ENCODE measurements around the gene ETV4. TPM values are rescaled to one million over a fixed set of nuclear protein-coding genes. Genes with fewer than 3 reads are reported as not detected.

ETV4 gene
- polyA plus RNA-seq, 1 of the 3 experiments (the other 2 are of a cell fraction), result 33.2 TPM

GRCh38 chr17:43533699-43534098 is 12.4 kb downstream of the ETV4 start:
- WGBS (ENCODE audit: low lambda C conversion rate), result 100% methylated on average over 3 of the region's 4 CpGs
- Histone ChIP-seq H3K9me3 (no peaks in the 10 kb centered on the region), H3K4me2 (no peak overlapping the region), H2AFZ (ENCODE audit: low read depth) (no peak overlapping the region), H3K36me3 (replicated peaks in 1 of 2; ENCODE audit: control insufficient read depth in 1 of 2, insufficient read depth in 2 of 2, low read length in 1 of 2) (peaks cover 0 to 24% of the 10 kb centered on the region in 2 experiments), H4K20me1 (ENCODE audit: insufficient read depth) (no peaks in the 10 kb centered on the region), H3K27ac (ENCODE audit: low read depth in 2 of 2, low read length in 1 of 2) (no peak overlapping the region), H3K9me2 (no peaks in the 10 kb centered on the region), H3K4me1 (ENCODE audit: control insufficient read depth in 1 of 2, insufficient read depth in 2 of 2, low read depth in 1 of 2, low read length in 1 of 2) (peaks cover 11 to 37% of the 10 kb centered on the region in 2 experiments; a peak in 3 of 4 replicates), H3K79me2 (ENCODE audit: insufficient read depth) (peaks cover 4% of the 10 kb centered on the region; the same call in 1 of the 2 replicates), H3K9ac (no peak overlapping the region), H3K27me3 (ENCODE audit: insufficient read depth) (no peaks in the 10 kb centered on the region), H3K4me3 (ENCODE audit: low read depth in 2 of 2, low read length in 1 of 2) (no peak overlapping the region), H3F3A (replicated peaks; ENCODE audit: insufficient read depth) (peaks cover 29% of the 10 kb centered on the region)
- no peak for DNase-seq
- ChIA-PET POLR2A (no interaction called here), CTCF (no interaction called here)
- TF ChIP-seq ZBTB33 (IDR thresholded peaks at IDR 0.05; ENCODE audit: borderline replicate concordance, low read depth) (no peak), NFIC (IDR thresholded peaks at IDR 0.05; ENCODE audit: borderline replicate concordance) (no peak), MAX (IDR thresholded peaks at IDR 0.05; ENCODE audit: low read depth) (no peak), USF1 (IDR thresholded peaks at IDR 0.05; ENCODE audit: borderline replicate concordance, low read depth) (no peak), MEF2A (IDR thresholded peaks at IDR 0.05; ENCODE audit: borderline replicate concordance, low read depth) (no peak), MXI1 (IDR thresholded peaks at IDR 0.05; ENCODE audit: low read depth, low read length) (no peak), RFX5 (IDR thresholded peaks at IDR 0.05; ENCODE audit: low read length) (no peak), NRF1 (IDR thresholded peaks at IDR 0.05; ENCODE audit: low read depth, low read length) (no peak), YY1 (IDR thresholded peaks at IDR 0.05; ENCODE audit: low read depth) (no peak), ELF1 (IDR thresholded peaks at IDR 0.05) (no peak), POLR2AphosphoS5 (IDR thresholded peaks at IDR 0.05; ENCODE audit: low read depth, low read length) (no peak), CTCF (IDR thresholded peaks at IDR 0.05) (no peak), EP300 (IDR thresholded peaks at IDR 0.05; ENCODE audit: borderline replicate concordance in 1 of 2, low read depth in 1 of 2, low read length in 1 of 2) (no peak), SIN3A (IDR thresholded peaks at IDR 0.05; ENCODE audit: borderline replicate concordance, low read depth, low read length) (no peak), IRF3 (IDR thresholded peaks at IDR 0.05; ENCODE audit: low read depth, low read length) (no peak), USF2 (IDR thresholded peaks at IDR 0.05; ENCODE audit: borderline replicate concordance, low read depth, low read length) (no peak), RCOR1 (IDR thresholded peaks at IDR 0.05; ENCODE audit: low read length) (no peak), JUND (IDR thresholded peaks at IDR 0.05) (no peak)
